ENCODE measurements around the gene PRDX6.

GRCh38 chr1:173485401-173485800, 8.3 kb downstream of the PRDX6 start:
- TF ChIP-seq CTCF (IDR thresholded peaks at IDR 0.05), result no peak
- no peak for TF ChIP-seq POLR2A (IDR thresholded peaks at IDR 0.05)
